Measurements from ENCODE around the gene ZP3.
"Not testable (repeated sequence)": the region's sequence is repeated elsewhere in the genome, so short reads cannot be mapped to it uniquely, and the experiment has no call there.

Gene ZP3

GRCh38 chr7:76403097-76403496 is 21.7 kb upstream of the ZP3 start:
- DNase-seq; in situ Hi-C loops (cut with MboI; ENCODE audit: low pct_unique_long_range_greater_than_20kb, low sequenced_read_pairs): not testable (repeated sequence)

- in situ Hi-C loops (cut with MboI; ENCODE audit: low pct_unique_long_range_greater_than_20kb, low sequenced_read_pairs), result no loop called here
- peak; percentile 93 for DNase-seq
These were observed 20.8 kb upstream of the ZP3 start for GRCh38 chr7:76403780-76404494.

- in situ Hi-C loops (cut with MboI; ENCODE audit: low pct_unique_long_range_greater_than_20kb, low sequenced_read_pairs), result no loop called here
- no peak for DNase-seq
These were observed 19.0 kb upstream of the ZP3 start for GRCh38 chr7:76405738-76406137.

GRCh38 chr7:76407718-76408117 is 17.0 kb upstream of the ZP3 start:
- no peak for DNase-seq
- in situ Hi-C loops (cut with MboI; ENCODE audit: low pct_unique_long_range_greater_than_20kb, low sequenced_read_pairs), result no loop called here

DNA sequence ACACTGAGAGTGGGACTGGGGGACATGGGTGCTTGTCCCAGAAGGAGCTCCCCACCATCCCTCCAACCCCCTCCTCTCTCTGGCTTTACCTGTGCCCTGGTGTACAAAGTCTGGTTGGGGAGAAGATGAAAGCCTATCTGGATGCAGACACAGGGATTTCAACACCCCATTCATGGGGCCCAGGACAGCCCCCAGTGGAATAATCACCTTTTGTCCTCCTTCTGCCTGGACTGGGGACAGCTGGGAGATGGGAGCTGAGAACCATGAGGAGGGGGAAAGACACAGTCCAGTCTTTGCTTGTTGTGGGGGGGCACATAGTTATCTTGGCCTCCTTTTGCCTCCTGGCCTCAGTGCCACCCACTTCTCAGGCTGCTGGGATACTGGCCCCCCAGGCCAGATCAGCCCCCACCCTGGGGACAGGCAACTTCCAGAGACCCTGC is 16.6 kb upstream of the ZP3 start:
- in situ Hi-C loops (cut with MboI; ENCODE audit: low pct_unique_long_range_greater_than_20kb, low sequenced_read_pairs), result no loop called here
- DNase-seq, result no peak

DNA sequence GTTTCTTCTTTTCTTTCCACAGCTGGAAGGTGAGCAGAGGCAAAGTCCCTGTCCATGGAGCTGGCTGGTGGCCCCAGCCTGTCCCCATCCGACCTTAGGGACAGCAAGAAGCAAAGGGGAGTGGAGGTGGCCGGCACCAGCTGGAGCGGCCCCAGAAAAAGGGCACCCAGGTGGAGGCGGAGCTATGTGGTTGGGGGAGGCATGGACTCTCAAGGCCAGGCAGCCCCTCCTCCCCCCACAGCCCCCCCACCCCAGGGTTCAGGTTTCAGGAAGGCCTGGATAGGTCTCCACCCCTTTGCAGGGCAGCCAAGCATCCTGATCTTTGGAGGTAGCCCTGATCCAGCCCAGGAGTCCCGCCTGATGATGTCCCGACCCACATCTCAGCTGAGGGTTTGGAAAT is 15.2 kb upstream of the ZP3 start, which contains the start of gene SSC4D:
TSS of gene SSC4D (minus strand) at position 161 of the 400 bp plus-strand sequence. CDS start 5,258 bp downstream, outside the sequence.
- in situ Hi-C loops (cut with MboI; ENCODE audit: low pct_unique_long_range_greater_than_20kb, low sequenced_read_pairs), result no loop called here

DNA sequence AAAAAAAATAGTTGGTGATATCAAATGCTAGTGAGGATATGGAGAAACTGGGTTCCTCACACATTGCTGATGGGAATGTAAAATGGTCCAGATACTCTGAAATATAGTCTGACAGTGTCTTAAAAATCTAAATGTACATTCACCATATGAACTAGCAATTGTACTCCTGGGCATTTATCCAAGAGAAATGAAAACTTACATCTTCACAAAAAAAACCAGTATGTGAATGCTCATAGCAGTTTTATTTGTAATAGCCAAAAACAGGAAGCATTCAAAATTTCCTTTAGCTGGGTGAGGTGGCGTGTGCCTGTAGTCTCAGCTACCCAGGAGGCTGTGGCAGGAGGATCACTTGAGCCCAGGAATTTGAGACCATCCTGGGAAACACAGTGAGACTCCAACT is 13.1 kb upstream of the ZP3 start:
- DNase-seq, result no peak
- in situ Hi-C loops (cut with MboI; ENCODE audit: low pct_unique_long_range_greater_than_20kb, low sequenced_read_pairs), result no loop called here

More for the DNA sequence above, 15.2 kb upstream of the ZP3 start, which contains the start of gene SSC4D:
- DNase-seq, result no peak

GRCh38 chr7:76412249-76412648 is 12.5 kb upstream of the ZP3 start:
- no peak for DNase-seq
- in situ Hi-C loops (cut with MboI; ENCODE audit: low pct_unique_long_range_greater_than_20kb, low sequenced_read_pairs), result no loop called here

DNA sequence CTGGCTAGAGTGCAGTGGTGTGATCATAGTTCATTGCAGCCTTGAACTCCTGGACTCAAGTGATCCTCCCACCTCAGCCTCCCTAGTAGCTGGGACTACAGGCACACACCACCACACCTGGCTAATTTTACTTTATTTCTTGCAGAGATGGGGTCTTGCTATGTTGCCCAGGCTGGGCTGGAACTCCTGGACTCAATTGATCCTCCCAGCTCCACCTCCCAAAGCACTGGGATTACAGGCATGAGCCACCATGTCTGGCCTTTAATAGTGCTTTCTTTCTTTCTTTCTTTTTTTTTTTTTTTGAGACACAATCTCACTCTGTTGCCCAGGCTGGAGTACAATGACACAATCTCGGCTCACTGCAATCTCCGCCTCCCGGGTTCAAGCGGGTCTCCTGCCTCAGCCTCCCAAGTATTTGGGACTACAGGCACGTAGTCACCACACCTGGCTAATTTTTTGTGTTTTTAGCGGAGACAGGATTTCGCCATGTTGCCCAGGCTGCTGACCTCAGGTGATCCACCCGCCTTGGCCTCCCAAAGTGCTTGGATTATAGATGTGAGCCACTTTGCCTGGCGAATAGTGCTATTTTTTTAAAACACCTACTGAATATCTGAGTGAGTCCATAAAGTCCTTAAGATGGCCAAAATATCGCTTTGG is 7.0 kb upstream of the ZP3 start:
- DNase-seq; in situ Hi-C loops (cut with MboI; ENCODE audit: low pct_unique_long_range_greater_than_20kb, low sequenced_read_pairs): not testable (repeated sequence)

- DNase-seq; in situ Hi-C loops (cut with MboI; ENCODE audit: low pct_unique_long_range_greater_than_20kb, low sequenced_read_pairs): not testable (repeated sequence)
These were observed 3.7 kb upstream of the ZP3 start for GRCh38 chr7:76421097-76421496.

DNA sequence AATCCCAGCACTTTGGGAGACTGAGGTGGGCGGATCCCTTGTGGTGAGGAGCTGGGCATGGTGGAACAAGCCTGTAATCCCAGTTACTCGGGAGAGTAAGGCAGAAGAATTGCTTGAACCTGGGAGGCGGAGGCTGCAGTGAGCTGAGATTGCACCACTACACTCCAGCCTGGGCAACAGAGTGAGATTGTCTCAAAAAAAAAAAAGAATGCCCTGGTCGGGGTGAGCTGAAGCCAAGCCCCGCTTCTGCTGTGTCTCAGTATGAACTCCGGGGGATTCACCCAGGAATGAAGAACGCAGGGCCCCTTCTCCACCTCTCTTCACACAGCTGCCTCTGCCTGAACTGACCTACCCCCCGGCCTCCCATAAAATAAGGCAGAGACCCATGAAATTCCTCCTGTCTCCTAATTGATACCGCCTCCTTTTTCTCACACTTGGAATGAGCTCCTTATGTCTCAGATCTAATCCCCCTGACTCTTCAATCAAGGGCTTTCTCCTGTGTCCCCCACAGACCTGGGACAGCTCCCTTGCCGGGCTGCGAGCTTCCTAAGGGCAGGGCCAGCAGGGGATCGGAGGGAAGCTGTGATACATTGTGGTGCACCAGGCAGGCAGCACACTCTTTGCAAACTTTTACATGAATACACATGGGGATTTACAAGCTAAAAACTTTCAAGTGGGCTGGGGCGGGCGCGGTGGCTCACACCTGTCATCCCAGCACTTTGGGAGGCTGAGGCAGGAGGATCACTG is 911 bp upstream of the ZP3 start:
- in situ Hi-C loops (cut with MboI; ENCODE audit: low pct_unique_long_range_greater_than_20kb, low sequenced_read_pairs), result no loop called here
- no peak for DNase-seq

DNA sequence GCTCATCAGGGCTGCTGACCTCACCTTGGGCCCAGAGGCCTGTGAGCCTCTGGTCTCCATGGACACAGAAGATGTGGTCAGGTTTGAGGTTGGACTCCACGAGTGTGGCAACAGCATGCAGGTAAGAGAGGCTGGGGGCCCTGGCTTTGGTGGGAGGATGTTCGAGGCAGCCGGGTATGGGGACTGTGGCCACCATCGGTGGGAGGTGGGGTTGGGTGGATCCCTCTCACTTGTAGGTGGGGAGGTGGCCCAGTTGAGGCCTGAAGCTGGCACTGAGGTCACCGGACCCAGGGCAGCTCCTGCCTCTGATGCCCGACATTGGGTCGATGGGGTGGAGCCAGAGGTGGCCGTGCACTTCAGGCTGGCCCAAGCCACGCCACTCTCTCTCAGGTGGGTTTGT is 406 bp downstream of the ZP3 start:
- in situ Hi-C loops (cut with MboI; ENCODE audit: low pct_unique_long_range_greater_than_20kb, low sequenced_read_pairs), result no loop called here
- DNase-seq, result no peak

DNA sequence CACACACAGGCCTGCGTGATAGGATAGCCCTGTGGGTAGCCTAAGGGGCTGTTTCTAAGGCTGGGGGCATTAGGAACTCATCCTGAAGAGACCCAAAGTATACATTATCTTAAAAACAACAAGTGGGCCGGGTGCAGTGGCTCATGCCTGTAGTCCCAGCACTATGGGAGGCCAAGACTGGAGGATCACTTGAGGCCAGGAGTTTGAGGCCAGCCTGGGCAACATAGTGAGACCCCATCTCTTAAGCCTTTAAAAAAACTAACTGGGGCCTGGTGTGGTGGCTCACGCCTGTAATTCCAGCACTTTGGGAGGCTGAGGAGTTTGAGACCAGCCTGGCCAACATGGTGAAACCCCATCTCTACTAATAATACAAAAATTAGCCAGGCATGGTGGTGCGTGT is 808 bp downstream of the ZP3 start:
- DNase-seq; in situ Hi-C loops (cut with MboI; ENCODE audit: low pct_unique_long_range_greater_than_20kb, low sequenced_read_pairs): not testable (repeated sequence)

DNA sequence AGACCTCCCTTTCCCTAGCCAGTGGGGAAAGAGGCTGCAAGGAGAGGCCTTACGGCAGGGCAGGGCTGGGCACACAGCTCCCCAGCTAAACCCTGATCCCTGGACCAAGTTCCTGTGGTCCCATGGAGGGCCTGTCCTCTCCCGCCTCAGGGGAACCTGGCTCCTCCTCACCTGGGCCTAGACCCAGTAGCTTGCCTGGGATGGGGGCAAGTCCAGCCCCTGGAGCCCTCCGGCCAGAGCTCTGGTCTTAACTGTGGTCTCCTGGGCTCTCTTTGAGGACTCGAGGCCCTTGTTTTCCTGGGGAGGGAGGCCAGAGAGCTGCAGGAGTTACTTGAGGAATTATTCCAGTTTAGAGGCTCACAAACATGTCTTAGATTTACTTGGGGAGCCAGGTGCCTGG is 1.5 kb downstream of the ZP3 start:
- DNase-seq, result no peak
- in situ Hi-C loops (cut with MboI; ENCODE audit: low pct_unique_long_range_greater_than_20kb, low sequenced_read_pairs), result no loop called here

- no peak for DNase-seq
- in situ Hi-C loops (cut with MboI; ENCODE audit: low pct_unique_long_range_greater_than_20kb, low sequenced_read_pairs), result no loop called here
These were observed 2.9 kb downstream of the ZP3 start for GRCh38 chr7:76427635-76428034.

DNA sequence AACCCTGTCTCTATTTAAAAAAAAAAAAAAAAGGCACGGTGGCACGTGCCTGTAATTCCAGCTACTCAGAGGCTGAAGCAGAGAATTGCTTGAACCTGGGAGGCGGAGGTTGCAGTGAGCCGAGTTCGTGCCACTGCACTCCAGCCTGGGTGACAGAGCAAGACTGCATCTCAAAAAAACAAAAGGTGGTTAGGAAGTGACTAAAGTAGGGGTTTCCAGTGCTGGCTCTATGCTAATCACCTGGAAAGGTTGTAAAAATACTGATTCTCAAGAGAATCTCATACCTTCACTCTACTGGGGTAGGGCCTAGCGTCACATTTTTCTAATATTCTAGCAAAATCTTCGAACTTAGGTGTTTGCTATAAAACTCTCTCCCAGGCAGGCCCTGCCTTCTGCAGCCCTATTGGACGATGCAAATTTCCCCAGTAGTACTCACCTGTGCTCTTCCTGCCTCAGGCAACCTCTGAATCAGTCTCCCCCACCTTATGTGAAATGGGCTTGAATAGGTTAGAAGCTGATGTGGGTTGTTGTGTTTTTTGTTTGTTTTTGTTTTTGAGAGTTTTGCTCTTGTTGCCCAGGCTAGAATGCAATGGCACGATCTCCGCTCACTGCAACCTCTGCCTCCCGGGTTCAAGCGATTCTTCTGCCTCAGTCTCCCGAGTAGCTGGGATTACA is 3.5 kb downstream of the ZP3 start:
- DNase-seq, result no peak
- in situ Hi-C loops (cut with MboI; ENCODE audit: low pct_unique_long_range_greater_than_20kb, low sequenced_read_pairs), result no loop called here

GRCh38 chr7:76428868-76429805 is 4.4 kb downstream of the ZP3 start:
- in situ Hi-C loops (cut with MboI; ENCODE audit: low pct_unique_long_range_greater_than_20kb, low sequenced_read_pairs), result no loop called here
- peak; percentile 82 for DNase-seq

- in situ Hi-C loops (cut with MboI; ENCODE audit: low pct_unique_long_range_greater_than_20kb, low sequenced_read_pairs), result no loop called here
- DNase-seq, result no peak
These were observed 5.5 kb downstream of the ZP3 start for GRCh38 chr7:76430211-76430610.
